Spinal cord (tissue), 10 donors: ENCODE data around the gene TRIM50. TPM values are rescaled to one million over a fixed set of nuclear protein-coding genes. Genes with fewer than 3 reads are reported as not detected.
"Not testable (repeated sequence)": the region's sequence is repeated elsewhere in the genome, so short reads cannot be mapped to it uniquely, and the experiment has no call there.

ENCODE experiments used
- DNase-seq, 6 donors: peaks; one replicate each; pipeline versions ENCODE4 v3.0.0 to v3.0.0-alpha.2; 2013 to 2015; ENCODE audit warnings: low spot score in 6 of 6, low read depth in 4 of 6
- H3K27ac ChIP-seq: one replicate; pipeline ENCODE4 v1.5.1; 2013; ENCODE audit warnings: low read depth, low read length, control low read depth
- H3K27me3 ChIP-seq: one replicate; pipeline ENCODE4 v1.6.1; 2013; ENCODE audit warnings: low read length; ENCODE audit not compliant: control insufficient read depth, insufficient read depth
- H3K36me3 ChIP-seq: one replicate; pipeline ENCODE4 v1.6.1; 2013; ENCODE audit warnings: low read length; ENCODE audit not compliant: control insufficient read depth, insufficient read depth
- H3K4me1 ChIP-seq: one replicate; pipeline ENCODE4 v1.6.1; 2013; ENCODE audit warnings: low read length; ENCODE audit not compliant: control insufficient read depth, insufficient read depth
- H3K4me3 ChIP-seq: one replicate; pipeline ENCODE4 v1.5.1; 2013; ENCODE audit warnings: low read depth, low read length, control low read depth
- H3K9me3 ChIP-seq: one replicate; pipeline ENCODE4 v1.6.1; 2013; ENCODE audit warnings: low read length; ENCODE audit not compliant: control insufficient read depth, insufficient read depth
- WGBS: methylation state at CpG from one replicate; pipeline ENCODE4 v1.1.5; 2013; ENCODE audit warnings: missing lambda C conversion rate; ENCODE audit not compliant: insufficient coverage; 5-methylcytosine and 5-hydroxymethylcytosine counted together
- polyA plus RNA-seq, 2 donors: library from polyadenylated mRNA; unstranded; fragments of 120-200 nt; gene quantifications; one replicate each; pipeline ENCODE4 v1.2.1, GENCODE V29; 2013; ENCODE audit not compliant: insufficient read length in 2 of 2
- total RNA-seq, 2 donors: library from RNA; depleted of rRNA in 1 of 2; stranded (reverse); fragments of 120-200 nt in 1 of 2; fragments of >200 nt in 1 of 2; gene quantifications; one replicate each; pipeline versions ENCODE4 v1.2.3 to v1.2.4, GENCODE V29; 2013 to 2014
- donor health status: healthy.

TRIM50 gene
- total and polyA plus RNA-seq, 4 donors: 0.16 to 0.92 (median 0.22) TPM; not detected in 1

DNA sequence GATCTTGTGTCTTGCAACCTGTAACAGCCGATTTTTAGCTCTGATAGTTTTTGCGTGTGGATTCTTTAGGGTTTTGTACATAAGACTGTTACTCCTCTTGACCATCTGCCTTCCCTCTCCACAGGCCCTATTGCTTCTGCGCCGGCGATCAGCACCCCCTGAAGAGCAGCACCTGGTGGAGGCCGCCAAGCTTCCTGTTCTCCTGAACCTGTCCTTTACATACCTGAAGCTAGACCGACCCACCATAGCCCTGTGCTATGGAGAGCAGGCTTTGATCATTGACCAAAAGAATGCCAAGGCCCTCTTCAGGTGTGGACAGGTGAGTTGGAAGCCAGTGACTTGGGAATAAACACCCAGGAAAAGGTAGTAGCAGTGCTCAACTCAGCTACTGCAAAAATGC is 12.6 kb upstream of the TRIM50 start:
- Histone ChIP-seq H3K4me3 (no peak overlapping the region), H3K27me3 (no peaks in the 10 kb centered on the region), H3K27ac (no peak overlapping the region), H3K36me3 (no peaks in the 10 kb centered on the region), H3K9me3 (no peaks in the 10 kb centered on the region), H3K4me1 (peaks cover 18% of the 10 kb centered on the region)
- WGBS: 58% methylated on average over 4 of the region's 7 CpGs
- DNase-seq: no peak

DNA sequence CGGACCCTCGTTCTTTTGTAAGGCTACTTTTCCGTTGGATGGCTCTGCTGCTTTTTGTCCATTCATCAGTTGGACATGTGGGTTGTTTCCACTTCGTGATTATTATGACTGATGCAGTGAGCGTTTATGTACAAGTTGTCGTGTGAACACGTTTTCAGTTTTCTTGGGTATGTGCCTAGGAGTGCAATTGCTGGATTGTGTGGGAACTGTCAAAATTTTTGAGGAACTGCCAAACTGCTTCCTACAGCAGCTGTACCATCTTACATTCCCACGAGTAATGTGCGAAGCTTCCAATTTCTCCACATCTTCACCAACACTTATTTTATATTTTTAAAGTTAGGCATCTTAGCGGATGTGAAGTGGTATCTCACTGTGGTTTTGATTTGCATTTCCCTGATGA is 10.4 kb upstream of the TRIM50 start:
- Histone ChIP-seq H3K4me1 (peaks cover 10% of the 10 kb centered on the region), H3K36me3 (no peaks in the 10 kb centered on the region), H3K9me3 (no peaks in the 10 kb centered on the region), H3K4me3 (no peak overlapping the region), H3K27ac (no peak overlapping the region), H3K27me3 (no peaks in the 10 kb centered on the region)
- 89% methylated on average over 5 of the region's 10 CpGs for WGBS
- DNase-seq: no peak

- DNase-seq: no peak
- Histone ChIP-seq H3K4me1 (peaks cover 4% of the 10 kb centered on the region), H3K9me3 (no peaks in the 10 kb centered on the region), H3K4me3 (no peak overlapping the region), H3K27me3 (no peaks in the 10 kb centered on the region), H3K27ac (no peak overlapping the region), H3K36me3 (no peaks in the 10 kb centered on the region)
- WGBS: 94% methylated on average over 4 of the region's 6 CpGs
These were observed 4.6 kb upstream of the TRIM50 start for GRCh38 chr7:73332447-73332846.

DNA sequence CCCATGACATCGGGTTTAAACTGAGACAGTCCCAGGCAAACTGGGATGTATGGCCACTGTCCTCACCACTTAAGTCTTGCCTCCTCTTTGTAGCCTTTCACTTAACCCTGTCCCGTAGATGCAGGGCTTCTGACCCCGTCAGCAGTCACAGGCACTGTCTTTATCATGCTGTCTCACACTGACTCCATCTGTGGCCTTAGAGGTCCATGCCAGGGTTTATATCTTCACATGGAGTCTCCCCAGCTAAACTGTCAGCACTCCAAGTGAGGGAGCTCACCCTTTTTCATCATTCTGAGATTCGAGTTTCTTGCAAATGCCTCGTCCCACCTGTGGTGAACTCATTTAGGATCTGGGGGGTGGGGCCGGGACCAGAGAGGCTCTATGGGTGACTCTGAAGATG is 2.9 kb upstream of the TRIM50 start:
- H3K36me3 ChIP-seq: no peaks in the 10 kb centered on the region
- H3K4me1 ChIP-seq: peaks cover 4% of the 10 kb centered on the region
- no peak overlapping the region for H3K27ac ChIP-seq
- DNase-seq: no peak
- WGBS: 46% methylated on average over 6 of the region's 6 CpGs
- H3K4me3 ChIP-seq: no peak overlapping the region
- H3K27me3 ChIP-seq: no peaks in the 10 kb centered on the region
- H3K9me3 ChIP-seq: no peaks in the 10 kb centered on the region

GRCh38 chr7:73329861-73330581 is 2.1 kb upstream of the TRIM50 start:
- Histone ChIP-seq H3K4me1 (peaks cover 4% of the 10 kb centered on the region), H3K27ac (peak overlapping the region; percentile 43), H3K4me3 (no peak overlapping the region), H3K27me3 (no peaks in the 10 kb centered on the region), H3K36me3 (no peaks in the 10 kb centered on the region), H3K9me3 (no peaks in the 10 kb centered on the region)
- WGBS: 55% methylated on average over 11 of the region's 11 CpGs
- peak in 1 of 6 donors; percentile 51 for DNase-seq

- Histone ChIP-seq H3K4me3 (no peak overlapping the region), H3K4me1 (peaks cover 15% of the 10 kb centered on the region), H3K9me3 (no peaks in the 10 kb centered on the region), H3K27me3 (no peaks in the 10 kb centered on the region), H3K36me3 (no peaks in the 10 kb centered on the region), H3K27ac (no peak overlapping the region)
- 92% methylated on average over 6 of the region's 10 CpGs for WGBS
- DNase-seq: no peak
These were observed 814 bp upstream of the TRIM50 start for GRCh38 chr7:73328696-73329095.

- not testable (repeated sequence) for H3K4me3 ChIP-seq, H3K36me3 ChIP-seq, H3K9me3 ChIP-seq, DNase-seq, H3K27ac ChIP-seq, H3K27me3 ChIP-seq
- H3K4me1 ChIP-seq: peaks cover 17% of the 10 kb centered on the region
- no CpG with 5 or more reads among the region's 13 CpGs for WGBS
These were observed 433 bp downstream of the TRIM50 start for GRCh38 chr7:73327449-73327848.

DNA sequence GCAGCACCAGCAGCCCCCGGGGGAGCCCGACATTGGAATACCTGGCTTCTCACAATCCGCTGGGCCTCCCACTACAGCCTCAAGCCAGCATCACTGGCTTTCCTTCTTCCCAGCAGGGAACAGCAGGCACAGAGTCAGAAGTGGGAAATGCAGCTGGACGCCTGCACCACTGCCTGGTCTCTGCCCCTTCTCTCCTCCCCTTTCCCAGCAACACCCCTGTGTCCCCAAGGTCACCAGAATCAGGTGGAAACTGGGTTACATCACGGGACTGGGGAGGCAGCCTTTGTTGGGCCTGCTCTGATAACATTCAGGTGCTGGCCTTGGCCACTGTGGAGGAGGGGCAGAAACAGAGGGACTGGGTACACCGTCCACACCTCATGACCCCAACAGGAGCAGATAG is 2.5 kb downstream of the TRIM50 start:
- 59% methylated on average over 4 of the region's 6 CpGs for WGBS
- not testable (repeated sequence) for H3K9me3 ChIP-seq, H3K4me3 ChIP-seq, H3K36me3 ChIP-seq, H3K27me3 ChIP-seq, DNase-seq, H3K27ac ChIP-seq
- H3K4me1 ChIP-seq: peaks cover 17% of the 10 kb centered on the region

DNA sequence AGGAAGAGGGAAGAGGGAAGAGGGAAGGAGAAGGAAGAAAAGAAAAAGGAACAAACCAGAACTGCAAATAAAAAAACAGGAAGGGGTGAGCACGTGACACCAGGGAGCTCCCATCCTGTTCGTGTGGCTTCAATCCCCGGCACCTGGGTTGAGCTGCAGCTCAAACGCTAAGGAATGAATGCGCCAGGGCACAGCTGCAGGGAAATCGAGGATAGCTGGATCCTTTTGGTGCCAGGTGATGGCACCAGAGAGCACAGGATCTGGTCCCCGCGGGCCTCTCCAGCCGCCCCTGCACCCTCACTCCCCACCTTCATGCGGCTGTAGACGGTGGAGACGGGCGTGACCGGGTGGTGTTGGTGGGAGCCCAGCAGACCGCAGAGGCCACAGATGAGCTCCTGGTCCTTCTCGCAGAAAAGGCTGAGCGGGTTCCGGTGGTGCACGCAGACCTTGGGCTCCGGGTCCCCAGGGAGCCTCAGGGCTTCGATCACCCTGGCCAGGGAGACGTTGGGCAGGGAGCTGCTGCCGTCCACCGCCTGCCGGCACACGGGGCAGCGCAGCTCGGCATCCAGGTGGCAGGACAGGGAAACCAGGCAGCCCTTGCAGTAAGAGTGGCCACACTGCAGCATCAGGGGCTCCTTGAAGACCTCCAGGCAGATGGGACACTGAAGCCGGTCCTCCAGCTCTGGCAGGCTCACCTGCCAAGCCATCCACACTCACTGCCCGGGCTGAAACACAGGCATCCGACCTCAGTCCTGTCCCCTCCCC is 3.6 kb downstream of the TRIM50 start:
- DNase-seq: peak in 3 of 6 donors; percentile 50 to 91 (median 81)
- H3K36me3 ChIP-seq, H3K27ac ChIP-seq, H3K4me3 ChIP-seq, H3K9me3 ChIP-seq, H3K27me3 ChIP-seq: not testable (repeated sequence)
- H3K4me1 ChIP-seq: peaks cover 13% of the 10 kb centered on the region
- 25% methylated on average over 21 of the region's 31 CpGs for WGBS
